HG03439 (cell line): Measurements from ENCODE around the gene OTOS.

Source experiments
- ATAC-seq: cut with Tn5 transposase; IDR thresholded peaks from one replicate; pipeline ENCODE4 v1.9.1; 2021; ENCODE audit warnings: mild to moderate bottlenecking, moderate library complexity; ENCODE audit not compliant: unreplicated experiment

Gene OTOS

DNA sequence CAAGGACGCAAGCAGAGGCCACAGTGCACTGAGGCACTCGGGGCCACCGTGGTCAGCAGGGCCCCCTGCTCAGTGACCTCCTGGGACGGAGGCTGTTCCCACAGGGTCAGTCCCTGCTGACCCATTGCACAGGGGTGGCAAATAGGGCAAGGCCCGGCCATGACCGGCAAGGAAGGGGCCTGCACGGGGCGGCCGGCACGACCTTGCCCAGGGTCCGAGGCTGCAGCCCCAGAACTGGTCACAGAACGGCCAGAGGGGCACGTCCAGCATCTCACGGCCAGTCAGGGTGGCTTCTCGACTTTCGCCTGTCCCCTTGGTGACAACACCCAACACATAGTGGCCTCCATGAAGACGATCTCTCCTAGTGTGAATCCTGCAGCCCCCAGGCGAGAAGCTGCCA lies 27.6 kb upstream of the OTOS start:
- no peak for ATAC-seq

DNA sequence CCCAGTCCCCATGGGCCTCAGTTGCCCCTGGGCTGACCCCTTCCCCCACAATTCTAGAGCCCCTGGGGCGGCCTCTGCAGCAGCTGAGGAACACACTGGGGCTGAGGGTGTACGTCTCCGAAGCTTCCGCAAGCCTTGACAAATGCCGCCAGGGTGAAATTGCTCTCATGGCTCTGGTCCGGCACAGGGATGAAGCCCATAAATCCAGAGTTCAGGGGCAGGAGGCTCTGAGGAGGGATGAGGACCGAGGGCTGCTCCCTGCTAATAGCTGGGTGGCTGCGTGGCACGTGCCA lies 27.1 kb upstream of the OTOS start:
- no peak for ATAC-seq

DNA sequence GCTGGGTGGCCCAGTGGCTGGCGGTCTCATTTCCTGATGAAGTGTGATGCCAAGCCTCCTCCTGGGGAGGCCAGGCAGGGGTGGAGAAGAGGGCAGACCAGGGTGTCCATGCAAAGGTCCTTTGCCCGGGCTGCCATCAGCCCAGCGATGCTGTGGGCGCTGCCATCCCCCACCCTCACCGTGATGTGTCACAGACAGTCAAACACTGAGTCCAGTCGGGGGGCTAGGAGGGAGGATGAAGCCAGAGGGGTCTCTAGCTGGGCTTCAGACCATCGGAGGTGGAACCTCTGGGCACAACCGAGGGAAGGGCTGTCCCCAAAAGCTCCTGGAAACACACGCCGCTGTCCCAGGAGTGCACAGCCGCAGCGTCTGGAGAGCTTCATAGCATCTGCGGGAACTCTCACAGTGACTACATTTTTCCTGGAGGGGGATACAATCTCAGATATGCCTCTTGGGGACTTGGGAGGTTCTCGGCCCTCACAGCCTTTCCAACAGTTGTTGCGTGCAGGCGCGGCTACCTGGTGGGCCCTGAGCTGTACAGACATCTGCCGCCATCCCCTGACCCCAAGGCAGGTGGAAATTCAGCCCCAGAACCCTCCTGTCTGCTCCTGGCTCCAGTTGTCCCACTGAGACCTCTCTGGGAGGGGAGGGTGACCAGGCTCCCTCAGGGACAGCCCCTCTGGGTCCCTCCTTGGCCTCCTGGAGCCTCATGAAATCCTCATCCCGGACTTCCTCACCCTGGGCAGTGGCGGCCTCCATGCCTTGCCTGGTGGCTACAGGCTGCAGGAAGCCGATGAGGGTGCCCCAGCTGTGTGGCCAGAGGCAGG lies 26.5 kb upstream of the OTOS start:
- ATAC-seq: no peak

DNA sequence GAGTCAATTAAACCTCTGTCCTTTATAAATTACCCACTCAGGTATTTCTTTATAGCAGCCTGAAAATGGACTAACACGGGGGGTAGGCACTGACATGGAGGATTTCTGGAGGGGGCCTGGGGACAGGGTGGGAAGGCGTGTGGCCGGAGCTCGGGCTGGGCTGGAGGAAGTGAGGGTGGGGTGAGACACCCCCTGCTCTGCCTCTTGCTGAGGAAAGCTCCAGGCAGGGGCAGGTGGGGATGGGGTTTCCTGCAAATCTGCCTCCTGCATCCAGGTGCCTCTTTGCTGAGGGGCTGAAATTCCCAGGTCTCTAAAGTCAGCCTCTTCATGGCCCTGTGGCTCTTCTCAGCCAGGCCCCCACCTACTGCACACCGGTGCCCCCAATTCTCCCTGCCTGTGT lies 25.7 kb upstream of the OTOS start:
- ATAC-seq: no peak

DNA sequence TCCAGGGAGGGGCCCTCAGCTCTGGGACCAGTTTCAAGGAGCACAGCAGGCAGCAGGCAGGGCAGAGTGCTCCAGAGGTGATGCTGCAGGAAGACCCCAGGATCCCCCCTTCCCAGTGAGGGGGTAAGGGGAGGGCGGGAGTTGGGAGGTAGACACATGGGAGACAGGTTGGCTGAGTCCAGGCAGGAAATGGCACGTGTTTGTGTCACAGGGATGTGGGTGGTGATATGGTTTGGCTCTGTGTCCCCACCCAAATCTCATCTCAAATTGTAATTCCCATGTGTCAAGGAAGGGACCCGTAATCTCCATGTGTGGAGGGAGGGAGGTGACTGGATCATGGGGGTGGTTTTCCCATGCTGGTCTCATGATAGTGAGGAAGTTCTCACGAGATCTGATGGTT lies 25.2 kb upstream of the OTOS start:
- ATAC-seq: no peak

DNA sequence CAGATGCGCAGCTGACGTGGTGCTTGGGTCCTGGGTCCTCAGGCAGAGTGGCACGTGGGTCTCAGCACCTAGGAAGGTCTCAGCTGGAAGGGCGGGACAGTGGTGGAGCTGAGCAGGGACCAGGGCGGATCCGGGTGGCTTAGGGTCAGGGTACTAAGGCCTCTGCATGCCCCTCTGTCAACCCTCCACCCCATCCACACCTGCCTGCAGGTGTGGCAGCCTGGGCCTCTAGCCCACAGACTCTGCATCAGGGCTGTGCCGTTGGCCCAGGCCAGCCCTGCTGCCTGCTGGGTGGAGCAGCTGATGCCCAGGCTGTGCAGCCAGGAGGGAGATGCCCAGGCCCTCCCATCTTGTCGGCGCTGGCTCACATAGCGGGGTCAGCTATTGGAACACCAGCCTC lies 24.6 kb upstream of the OTOS start:
- no peak for ATAC-seq

DNA sequence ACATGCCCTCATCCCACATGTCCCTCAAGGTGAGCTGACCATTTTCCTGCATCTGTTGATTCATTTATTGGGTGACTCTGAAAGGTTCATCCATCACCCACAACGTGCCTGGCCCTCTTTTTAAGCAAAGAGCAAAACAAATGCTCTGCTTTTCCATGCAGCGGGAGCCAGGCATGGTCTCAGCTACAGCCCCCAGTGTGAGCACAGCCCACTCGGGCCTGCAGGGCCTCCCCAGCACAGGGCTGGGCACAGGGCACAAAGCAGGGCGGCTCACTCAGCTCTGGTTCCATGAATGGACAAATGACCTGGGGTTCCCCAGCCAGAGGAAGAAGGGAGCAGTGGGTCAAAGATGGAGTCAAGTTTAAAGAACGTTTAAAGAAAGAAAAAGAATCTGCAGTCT lies 24.1 kb upstream of the OTOS start:
- no peak for ATAC-seq

DNA sequence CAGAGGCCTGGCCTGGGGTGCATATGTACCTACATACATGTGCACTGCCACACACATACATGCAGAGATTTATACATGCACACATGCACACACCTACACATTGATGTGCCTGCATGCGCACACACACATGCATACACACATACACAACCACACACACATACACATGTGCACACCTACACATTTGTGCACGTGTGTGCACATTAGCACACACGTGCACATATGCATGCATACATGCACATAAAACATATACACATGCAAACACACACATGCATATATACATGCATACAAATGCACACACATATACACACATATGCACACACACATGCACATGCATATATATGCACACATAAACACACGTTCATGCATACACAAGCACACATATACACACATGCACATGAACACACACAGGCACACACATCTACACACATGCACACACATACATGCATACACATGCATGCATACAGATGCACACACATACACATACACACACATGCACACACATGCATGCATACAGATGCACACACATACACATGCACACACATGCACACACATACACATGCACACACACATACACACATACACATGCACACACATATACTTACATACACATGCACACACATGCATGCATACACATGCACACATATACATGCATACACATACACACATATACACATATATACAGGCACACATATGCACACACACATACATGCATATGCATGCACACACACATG lies 23.6 kb upstream of the OTOS start:
- ATAC-seq: no peak

DNA sequence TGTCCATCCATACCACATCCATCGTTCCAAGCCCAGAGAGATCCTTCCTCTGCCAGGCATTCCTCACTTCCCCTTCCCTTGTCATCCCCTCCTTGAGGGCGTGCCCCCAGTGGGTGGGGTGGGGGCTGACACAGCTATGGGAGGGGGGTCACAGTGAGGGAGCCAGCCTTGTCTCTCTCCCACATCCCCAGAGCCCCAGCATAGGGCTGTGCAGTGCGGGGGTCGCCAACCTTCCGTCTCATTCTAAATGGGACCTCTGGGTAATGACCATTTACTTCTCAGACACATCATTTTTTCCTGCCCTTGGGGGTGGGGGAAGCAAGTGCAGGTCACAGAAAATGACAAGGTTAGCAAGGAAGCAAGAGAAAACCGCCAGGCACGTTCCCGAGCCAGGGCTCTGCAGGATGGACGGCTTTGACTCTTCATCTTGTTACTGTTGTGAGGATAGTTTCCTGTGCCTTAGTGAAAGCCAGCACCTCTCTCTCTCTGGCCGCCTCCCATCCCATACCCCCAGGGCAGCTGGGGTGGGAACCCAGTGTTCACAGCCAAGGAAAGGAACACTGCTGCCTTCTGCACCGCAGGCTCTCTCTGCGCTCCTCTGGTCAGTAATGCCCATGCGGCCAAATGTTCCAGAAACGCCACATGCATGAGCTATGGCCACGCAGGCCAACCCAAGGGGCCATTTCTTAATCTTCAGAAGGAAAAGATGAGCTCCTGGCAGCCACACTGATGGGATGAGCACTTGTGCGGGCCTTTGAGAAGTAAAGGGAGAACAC lies 22.7 kb upstream of the OTOS start:
- ATAC-seq: no peak

DNA sequence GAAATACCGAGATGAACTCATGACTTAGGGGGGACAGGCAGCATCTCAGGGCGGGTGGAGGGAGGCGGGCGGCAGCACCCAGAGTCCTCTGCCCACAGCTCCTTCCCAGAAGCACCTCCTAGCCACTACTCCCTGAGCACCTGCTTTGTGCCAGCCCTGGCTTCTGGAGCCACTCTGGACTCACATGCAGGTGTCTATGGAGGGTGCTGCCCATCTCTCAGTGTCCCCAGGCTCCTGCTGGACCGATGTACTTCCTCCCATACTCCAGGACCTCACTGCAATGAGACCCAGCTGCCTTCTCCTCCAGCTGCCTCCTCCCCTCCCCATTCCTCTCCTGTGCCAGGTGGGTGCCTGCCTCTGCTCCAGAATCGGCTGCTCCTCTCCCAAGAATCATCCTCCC lies 22.1 kb upstream of the OTOS start:
- ATAC-seq: no peak

DNA sequence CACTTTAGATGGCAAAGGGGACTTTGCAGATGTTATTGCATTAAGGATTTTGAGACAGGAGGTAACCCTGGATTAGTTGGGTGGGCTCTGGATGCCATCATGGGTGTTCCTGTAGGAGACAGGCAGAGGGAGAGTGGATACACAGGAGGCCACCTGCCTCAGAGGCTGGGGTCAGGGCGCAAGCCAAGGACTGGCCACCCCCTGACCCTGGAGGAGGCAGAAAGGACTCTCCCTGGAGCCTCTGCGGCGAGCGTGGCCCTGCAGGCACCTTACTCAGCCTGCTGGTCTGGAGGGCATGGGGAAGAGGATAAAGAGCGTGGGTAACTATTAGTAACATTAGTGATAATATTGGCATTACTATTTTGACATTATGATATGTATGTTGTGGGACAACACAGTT lies 21.6 kb upstream of the OTOS start:
- ATAC-seq: no peak

DNA sequence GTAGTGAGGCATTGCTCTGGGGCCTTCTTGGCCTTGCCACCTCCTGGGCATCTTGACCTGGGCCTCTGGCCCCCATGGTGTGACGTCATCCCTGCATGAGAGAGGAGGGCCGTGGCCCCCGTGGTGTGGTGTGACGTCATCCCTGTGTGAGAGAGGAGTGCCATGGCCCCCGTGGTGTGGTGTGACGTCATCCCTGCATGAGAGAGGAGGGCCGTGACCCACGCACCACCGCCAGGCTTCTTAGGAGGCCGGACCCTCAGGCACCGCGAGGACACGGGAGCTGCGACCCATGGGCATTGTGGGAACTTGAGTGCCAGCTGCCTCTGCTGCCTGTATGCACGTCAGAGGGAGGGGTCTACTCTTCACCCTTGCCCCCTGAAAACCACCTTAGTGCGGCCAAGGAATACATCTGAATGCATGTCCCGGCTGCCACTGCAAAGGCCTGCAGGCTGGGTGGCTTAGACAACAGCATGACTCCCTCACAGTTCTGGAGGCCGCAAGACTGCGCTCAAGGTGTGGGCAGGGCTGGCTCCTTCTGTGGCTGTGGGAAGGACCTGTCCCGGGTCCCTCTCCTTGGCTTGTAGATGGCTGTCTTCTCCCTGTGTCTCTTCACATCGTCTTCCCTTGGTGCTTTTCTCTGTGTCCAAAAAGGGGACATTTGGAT lies 20.8 kb upstream of the OTOS start:
- ATAC-seq: no peak

DNA sequence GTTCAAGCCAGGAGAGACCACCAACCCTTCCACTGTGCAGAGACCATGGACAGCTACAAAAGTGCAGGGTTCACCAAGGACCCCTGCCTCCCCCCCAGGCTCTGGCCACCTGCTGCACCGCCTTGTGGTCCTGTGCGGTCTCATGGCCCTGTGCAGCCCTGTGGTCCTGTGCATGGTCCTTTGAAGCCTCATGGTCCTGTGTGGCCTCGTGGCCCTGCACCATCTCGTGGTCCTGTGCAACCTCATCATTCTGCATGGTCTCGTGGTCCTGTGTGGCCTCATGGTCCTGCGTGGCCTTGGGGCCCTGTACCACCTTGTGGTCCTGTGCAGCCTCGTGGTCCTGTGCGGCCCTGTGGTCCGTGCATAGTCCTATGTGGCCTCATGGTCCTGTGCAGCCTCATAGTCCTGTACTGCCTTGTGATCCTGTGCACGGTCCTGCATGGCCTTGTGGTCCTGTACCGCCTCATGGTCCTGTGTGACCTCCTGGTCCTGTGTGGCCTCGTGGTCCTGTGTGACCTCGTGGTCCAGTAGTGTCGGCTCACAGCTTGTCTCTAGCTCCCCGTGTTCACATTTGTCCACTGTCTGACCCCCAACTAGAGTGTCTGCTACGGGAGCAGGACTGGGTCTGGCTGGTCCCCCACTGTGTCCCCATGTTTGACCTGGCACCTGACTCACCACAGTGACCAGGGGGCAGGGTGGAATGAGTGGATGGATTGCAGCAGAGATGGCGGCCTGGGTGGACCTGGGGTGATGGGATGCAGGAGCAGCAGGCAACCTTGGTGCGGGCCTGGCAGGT lies 20.0 kb upstream of the OTOS start:
- ATAC-seq: no peak

DNA sequence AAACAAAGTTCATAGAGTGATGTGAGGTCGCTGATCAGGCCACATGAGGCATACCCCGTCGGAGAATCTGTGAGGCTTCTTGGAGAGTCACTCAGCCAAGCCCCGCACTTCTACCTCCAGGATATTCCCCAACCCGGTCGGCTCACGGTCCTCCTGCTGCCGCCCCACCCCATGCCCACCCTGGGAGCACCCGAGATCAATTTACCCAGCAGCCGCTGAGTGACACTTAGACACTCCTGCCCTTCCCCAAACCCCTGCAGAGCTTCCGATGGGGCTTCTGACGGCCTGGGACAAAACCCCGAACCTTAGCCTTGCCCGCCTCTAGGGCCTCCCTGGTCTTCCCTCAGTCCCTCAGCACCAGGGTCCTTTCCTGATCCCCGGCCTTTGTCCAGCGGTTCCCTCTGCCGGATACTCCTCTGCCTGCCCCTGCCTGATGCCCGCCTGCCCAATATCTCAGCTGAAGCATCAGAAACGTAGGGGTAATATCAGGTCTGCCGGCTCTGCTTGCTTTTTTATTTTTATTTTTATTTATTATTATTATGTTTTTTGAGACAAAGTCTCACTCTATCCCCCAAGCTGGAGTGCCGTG lies 18.9 kb upstream of the OTOS start:
- ATAC-seq: no peak

DNA sequence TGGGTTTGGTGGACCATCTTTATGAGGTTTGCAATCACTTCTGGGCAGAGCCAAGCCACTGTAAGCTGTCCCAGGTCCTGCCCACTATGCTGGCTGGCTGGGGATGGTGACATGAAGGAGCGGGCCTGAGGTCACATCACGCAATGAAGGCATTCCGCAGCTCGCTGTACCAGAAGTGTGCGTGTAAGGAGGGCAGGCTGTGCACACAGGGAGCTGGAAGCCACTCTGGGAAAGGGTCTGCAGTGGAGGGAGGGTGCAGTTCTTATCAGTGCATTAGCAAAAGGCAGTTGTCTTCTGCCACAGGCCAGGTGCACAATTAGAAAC lies 16.7 kb upstream of the OTOS start:
- no peak for ATAC-seq

DNA sequence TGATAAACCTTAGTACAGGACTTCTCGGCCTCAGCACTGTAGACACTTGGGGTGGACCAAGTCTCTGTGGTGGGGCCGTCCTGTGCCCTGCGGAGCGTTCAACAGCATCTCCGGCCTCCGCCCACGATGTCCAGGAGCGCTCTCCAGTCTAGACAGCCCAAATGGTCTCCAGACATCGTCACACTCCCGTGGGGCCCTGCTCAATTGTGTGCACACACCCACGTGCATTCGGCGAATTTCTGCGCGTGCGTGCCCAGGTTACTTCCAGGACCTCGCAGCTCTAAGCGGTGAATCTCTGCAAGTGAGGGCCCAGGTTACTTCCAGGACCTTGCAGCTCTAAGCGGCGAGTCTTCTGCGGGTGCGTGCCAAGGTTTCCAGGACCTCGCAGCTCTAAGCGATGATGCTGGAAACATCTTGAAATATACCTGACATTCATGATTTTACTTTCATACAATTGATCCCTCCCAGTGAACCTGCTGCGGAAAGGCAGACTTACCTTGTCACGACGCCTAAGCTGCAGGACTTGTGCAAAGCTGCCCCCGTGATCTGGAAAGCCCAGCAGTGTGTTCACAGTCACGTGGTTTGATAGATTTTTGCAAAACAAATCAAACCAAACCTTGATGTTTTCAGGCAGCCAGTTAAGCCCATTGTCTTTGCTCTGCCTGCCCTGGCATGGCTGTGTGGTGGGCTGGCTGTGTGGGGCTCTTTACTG lies 16.1 kb upstream of the OTOS start:
- ATAC-seq: no peak

DNA sequence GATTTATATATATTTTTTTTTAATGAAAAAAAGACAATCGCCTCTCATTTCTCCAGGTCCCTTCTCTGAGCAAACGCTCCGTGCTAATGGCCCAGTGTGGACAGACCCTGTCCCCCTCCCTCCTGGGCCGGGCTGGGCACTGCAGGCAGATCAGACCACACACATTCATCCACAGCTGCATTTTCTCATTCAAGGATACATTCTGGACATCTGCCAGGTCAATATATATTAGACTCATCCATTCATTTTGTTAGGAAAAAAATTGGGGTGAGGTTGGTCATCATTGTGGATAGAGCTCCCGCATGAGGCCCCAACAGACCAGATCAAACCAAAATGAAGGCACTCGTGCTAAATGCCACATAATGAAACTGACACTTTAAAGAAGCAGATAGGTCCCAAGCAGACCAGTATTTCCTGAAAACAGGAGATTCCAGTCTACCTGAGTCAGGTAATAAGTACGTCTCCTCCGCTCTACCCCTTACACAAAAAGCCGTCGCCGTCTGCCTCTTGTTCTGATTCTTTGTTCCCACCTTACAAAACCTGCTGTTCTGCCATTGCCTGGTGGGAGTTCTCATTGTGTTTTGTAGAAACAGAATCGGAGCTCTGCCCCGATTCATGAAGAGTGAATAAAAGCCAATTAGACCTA lies 15.4 kb upstream of the OTOS start:
- ATAC-seq: no peak

DNA sequence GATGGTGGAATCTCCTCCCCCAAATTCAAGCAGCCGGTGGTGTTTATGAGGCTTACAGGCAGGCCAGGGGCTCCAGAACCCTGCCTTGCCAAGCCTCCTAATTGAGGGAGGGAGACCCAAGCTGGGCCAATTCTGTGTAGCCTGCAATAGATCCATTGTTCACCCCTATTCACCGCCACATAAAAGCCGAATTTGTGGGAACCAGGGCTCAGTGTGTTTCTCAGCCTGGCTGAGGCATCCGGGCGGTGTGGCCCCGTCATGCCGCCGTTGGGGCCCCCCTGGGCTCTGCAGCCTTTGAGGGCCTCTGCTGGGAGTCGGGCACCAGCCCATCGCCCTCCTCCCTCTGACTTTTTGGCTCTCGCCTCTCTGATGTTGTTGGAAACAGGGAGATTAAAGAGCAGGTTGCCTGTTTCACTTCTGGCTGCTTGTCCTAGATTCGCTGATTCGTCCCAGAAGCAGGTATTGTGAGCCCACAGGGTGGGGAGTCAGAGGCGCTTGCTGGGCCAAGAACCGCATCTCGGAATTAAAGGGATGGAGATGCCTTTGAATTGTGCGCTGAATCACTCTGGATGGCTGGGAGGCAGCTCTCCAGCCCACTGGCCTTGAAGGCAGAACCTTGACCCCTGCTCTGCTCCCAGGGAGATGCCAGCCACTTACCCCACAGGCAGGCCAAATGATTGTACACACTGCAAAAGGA lies 14.7 kb upstream of the OTOS start:
- no peak for ATAC-seq

DNA sequence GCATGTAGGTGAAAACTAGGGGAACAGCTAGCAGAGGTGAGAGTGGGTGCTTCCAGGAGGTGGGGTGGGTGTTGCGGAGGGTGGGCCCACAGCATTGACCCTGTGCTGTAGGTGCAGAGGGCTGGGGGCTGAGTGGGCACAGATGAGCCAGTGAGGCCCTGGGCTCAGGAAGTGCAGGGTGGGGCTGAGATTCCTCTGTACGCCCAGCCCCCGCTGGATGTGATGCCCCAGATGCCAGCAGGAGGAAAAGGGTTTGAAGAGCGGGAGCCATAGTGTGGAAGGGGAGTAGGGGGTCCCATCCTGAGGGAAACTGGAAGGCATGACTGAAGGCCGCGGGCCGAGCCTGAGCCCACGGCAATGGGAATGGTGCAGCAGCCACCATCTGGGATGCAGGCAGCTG lies 14.1 kb upstream of the OTOS start:
- ATAC-seq: no peak
